Right ventricle myocardium inferior (tissue), 1 donor: Measurements from ENCODE around the gene CACNG5. TPM values are rescaled to one million over a fixed set of nuclear protein-coding genes. Genes with fewer than 3 reads are reported as not detected.

Source experiments
- ATAC-seq: fragments of 200-7000 bp; cut with Tn5 transposase; one replicate; pipeline ENCODE4 v1.9.1; 2020; ENCODE audit warnings: mild to moderate bottlenecking, moderate library complexity
- DNase-seq: peaks from one replicate; pipeline ENCODE4 v3.0.0; 2021; ENCODE audit errors: missing footprints
- intact Hi-C: fragments of 100-400 bp; cut with DNase I; formaldehyde crosslinking; loops from one replicate; pipeline ENCODE4 v1.11.0; 2022
- total RNA-seq: library from RNA; stranded (reverse); fragmentation: NEBNext Ultra II Directional; extraction: Animal tissue kit (Norgen Biotek cat#: 25700); gene quantifications from one replicate; pipeline ENCODE4 v1.2.1, GENCODE V29; 2021
- donor health status: DM: no; HTN: yes; CAD: no; lungs with severe emphysema.

CACNG5 gene
- total RNA-seq, 1 donor from 2014 or later: not detected

DNA sequence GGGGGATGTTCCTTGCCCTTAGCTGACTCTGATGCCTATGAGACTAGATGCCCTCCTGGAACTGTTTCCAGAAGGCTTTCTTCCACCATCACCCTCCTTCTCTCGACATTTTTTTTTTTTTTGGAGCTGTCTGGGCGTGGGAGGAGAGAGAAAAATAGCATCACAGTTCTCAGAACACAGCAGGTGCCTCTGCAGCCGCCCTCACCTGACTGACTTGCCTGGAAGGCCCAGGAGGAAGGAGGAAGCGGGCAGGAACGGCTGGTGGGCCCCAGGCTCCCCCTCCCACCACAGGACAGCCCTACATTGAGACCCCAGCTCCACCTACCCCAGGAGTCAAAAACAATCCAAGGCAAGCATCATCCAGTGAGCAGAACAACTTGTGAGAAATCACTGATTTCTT, 20.3 kb upstream of the CACNG5 start:
- ATAC-seq (no peak), DNase-seq (no peak)
- intact Hi-C loops: no loop called here

DNA sequence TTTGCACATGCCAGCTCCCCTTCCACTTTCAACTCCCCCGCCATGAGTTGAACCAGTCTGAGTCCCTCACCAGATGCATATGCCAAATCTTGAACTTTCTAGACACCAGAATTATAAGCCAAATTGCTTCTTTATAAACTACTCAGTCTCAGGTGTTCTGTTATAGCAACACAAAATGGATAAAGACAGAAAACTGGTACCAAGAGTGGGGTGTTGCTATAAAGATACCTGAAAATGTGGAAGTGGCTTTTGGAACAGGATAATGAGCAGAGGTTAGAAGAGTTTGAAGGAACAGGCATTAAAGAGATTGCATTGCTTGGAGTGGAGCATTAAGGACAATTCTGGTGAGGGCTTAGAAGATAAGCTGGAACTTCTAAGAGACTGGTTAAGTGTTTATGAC, 17.2 kb upstream of the CACNG5 start:
- intact Hi-C loops: no loop called here
- ATAC-seq: no peak
- DNase-seq: no peak

DNA sequence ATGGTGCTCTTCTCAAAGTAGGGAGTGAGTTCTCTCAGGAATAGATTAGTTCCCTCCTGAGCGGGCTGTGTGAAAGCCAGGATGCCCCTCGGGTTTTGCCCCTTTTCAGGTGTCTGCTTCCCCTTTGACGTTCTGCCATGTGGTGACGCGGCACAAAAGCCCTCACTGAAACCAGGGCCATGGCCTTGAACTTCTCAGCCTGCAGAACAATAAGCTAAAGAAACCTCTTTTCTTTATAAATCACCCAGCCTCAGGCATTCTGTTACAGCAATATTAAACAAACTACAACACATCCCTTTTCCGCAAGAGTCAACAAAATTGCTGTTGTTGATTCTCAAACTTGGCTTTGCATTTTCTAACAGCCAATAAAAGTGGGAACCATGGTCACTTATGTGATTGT, 15.5 kb upstream of the CACNG5 start:
- intact Hi-C loops: no loop called here
- DNase-seq (no peak), ATAC-seq (no peak)

DNA sequence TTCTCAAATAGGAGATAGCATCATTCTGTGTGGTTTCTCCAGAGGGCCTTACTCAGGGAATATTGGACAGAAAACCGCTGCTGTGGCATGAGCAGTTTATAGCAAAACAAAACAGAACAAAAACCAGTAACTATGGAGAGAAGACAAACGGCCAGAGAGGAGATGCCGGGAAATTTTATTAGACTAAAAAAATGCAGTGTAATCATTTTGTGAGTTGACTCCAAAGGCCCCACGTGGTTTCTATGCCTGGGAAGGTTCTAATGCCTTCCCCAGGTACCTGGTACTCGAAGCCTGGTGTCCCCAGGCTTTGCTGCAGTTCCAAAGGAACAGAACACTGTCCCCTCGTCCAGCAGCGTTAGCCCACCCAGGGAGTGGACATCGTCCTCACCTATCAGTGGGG, 12.9 kb upstream of the CACNG5 start:
- DNase-seq (no peak), ATAC-seq (no peak)
- intact Hi-C loops: no loop called here

DNA sequence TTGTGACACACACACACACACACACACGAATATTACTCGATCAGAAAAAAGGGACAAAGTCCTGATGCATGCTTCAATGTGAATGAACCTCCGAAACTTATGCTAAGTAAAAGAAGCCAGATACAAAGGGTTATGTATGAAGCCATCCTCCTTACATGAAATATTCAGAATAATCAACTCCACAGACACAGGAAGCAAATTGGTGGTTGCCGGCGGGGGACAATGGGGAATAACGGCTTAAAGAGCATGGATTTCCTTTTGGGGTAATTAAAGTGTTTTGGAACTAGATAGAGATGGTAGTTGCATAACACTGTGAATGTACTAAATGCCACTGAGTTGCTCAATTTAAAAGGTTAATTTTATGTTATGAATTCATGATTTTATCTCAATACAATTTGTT, 8.1 kb upstream of the CACNG5 start:
- intact Hi-C loops: no loop called here

DNA sequence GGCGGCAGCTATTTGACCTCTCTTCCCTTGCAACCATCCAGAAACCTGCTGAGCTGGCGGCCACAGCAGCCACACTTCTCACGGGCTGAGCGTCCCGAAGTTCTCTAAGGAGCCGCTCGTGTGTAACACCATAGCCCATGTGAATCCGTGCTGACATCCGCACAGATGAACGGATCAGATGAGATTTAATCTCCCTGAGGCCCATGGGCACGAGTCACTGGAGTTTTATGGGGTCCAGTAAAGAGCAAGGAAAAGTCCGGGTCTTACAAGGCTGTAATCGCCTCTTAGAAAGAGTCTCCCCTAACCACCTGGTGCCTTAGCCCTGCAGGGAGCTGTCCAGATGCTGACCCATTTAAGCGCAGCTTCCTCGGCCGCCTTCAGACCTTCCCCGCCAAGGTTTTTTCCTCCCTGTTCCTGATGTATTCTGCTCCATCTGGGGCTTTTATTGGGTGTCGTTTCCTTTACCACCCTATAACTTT, 5.5 kb upstream of the CACNG5 start:
- peak; percentile 52 for ATAC-seq
- DNase-seq: no peak
- intact Hi-C loops: no loop called here

More for the DNA sequence above, 8.1 kb upstream of the CACNG5 start:
- no peak for ATAC-seq
- DNase-seq: no peak

DNA sequence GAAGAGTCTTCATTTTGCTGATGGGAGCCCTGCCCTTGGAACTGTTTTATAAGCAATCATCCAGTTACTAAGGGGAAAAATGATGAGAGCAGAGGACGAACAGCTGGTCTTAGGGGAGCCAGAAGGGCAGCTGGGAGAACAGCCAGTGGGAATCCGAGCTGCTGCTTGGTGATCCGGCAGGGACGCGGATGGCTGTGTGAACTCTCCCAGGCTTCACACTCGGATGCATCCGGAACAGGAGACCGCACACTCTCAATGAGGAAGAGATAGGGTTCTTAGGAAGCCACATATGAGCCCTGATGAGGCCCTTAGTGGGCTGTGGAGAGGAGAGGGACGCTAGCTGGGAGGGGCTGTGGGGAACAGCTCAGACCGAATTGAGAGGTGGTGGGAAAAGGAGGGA, 5.0 kb upstream of the CACNG5 start:
- ATAC-seq (no peak), DNase-seq (no peak)
- intact Hi-C loops: no loop called here

DNA sequence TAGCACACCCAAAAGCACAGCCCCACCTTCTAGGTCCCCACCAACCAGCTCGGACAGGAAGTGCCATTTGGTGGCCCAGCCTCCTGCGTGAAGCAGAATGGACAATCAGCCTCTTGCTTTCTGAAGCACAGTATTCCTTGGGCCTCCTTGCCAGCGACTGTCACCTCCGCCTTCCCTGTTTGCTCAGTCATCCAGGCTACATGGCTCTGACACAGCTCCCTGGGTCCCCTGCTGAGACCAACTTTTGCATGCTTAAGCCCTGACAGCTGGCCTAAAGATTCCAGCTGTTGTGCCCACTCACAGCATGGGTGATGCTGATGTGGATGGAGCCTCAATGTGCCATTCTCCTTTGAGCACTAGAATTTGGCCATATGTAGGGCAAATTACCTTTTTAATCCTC, 4.5 kb upstream of the CACNG5 start:
- intact Hi-C loops: no loop called here
- no peak for ATAC-seq
- no peak for DNase-seq

DNA sequence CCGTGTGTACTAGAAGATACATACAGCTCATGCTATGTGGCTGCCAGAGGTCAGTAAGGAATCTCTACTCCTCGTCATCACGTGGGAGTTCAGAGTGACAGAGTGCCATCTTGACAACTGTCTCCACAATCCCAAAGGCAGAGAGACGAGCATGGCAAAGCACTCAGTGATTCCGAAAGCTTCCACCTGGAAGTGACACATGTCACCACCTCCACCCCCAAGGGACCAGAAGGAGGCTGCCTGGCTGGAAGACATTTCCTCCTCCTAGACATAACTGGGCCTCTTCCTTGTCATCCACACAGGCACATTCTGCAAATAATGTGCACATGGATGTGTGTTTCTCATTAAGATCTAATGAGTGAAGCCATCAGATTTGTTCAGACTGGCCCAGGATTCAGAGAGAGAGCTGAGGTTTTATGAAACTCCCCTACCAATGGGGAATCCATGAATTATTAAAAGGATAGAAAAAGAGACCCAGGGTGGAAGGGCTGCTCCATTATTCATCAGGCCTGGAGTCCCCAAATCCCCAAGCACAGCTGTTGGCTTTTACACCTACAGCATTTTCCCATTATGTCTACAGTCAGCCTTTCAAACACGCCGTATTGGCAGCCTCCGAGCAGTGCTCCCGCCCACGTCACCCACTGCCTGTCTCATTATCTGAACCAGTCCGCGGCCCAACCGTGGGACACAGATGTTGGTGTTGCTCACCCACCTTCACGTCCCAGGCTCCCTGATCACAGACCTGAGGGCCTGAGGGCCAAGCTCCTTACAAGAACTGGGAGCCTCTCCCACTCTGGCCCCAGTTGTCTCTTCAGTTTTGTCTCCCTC, 3.3 kb upstream of the CACNG5 start:
- ATAC-seq (no peak), DNase-seq (no peak)
- intact Hi-C loops: no loop called here

DNA sequence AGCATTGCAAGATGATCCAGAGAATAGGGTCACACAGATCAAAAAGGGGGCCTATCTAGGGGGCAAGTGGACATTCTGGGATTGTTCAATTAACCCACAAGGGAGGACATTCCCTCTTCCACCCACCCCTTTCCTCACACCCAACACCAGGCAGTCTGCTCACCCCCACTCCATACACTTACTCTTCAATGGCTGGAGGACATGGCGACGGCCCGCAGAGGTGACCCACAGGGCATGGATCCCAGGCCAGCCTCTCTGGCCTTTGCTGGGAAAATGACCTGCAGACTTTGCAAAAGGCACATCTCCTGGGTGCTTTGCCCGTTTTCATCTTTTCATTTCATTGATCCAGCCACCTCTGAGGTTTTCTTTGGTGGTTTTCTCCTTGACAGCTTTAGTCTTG, 1.7 kb upstream of the CACNG5 start:
- ATAC-seq (no peak), DNase-seq (no peak)
- intact Hi-C loops: no loop called here

DNA sequence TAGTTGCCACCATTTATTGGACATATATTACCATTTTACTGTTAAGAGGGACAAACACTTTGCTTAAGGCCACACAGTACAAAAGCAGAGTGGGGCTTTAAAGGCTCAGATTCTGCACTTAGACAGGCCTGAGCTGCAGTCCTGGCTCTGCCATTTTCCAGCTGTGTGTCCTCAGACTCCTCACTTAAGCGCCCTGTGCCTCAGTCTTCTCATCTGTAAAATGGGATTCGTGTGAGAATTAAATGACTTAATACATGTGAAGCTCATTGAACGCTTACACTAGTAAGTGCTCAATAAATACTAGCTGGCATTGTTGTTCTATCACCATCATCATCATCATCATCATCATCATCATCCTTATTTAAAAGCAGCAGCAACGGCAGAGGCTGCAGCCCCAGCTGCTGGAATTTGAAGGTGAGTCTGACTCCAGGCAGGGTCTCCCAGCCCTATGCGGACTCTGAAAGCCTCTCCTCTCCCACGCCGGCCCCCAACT, 445 bp upstream of the CACNG5 start:
- ATAC-seq (no peak), DNase-seq (no peak)
- intact Hi-C loops: no loop called here

DNA sequence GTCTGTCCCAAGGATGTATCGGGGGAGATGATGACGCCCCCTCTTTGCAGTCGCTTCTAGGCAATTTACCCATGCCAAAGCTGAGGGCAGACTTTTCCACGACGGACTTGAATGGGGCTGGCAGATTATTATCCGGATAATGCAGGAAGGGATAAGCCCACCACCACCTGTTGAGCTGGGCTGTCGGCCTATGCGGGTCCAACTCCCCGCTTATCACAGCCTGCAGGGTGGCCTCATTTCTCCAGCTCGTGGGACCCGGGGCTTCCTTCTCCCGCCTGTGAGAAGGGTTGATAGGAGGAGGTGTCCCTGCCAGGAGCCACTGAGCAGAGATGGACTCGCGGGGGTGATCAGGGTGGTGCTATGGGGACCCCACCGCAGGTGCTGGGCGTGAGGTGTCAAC, 559 bp downstream of the CACNG5 start:
- ATAC-seq: no peak
- DNase-seq: no peak
- intact Hi-C loops: no loop called here

DNA sequence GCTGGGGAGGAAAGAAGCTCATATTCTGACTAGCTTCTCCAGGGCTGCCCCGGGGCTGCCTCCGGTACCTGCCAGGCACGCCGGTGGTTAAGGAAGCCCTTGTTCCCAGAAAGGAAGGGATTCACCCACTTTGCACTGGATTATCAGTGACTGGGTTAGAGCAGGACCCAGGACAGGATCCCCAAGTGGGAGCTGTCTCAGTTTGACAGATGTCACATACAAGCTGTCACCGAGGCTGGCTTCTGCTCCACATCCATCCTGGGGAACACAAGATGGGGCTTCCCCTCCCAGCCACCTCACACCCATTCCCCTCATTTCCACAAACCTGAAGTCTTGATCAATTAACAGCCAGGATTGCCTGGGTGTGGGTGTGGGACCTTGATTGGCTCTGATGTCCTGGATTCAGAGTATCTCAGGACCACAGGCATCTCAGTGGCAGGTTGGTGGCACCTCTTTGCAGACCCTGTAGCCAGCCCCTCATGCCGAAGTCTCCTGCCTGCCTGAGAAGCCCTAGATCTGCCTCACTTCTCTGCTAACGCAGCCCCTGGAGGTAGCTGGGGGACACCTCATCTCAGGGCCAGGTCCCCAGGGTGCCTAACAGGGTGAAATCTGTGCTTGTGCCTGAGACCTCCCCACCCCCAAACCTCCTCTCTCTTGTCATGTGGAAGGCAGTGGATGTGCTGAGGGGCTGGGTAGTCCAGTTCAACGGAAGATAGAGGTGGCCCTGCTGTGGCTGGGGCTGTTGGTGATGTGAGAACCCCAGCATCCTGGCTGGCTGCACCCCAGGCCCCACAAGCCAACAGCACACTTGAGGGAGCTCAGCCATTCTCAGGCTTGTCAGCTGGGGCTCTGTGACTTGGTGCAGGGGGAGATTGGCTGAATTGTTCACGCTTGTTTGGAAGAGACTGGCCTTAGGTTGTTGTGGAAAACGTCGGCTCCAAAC, 1.4 kb downstream of the CACNG5 start:
- intact Hi-C loops: no loop called here
- no peak for DNase-seq
- ATAC-seq: no peak

DNA sequence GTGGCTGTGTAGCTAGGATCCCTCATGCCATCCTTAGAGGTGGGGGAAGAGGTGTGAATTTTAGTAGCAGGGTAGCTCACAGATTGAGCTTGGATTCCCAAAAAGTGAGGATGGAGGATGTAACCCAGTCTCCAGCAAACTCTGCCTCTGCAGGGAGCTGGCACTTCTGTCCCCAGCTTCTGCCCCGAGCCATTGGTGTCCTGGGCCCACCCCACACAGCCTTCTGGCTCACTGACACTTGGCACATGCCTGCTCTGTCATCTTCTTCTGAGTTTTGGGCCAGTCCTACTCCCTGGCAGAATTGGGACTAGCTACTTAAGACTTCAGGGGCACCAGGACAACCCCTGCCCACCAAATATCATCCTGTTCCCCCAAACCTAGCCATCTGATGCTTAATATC, 2.3 kb downstream of the CACNG5 start:
- intact Hi-C loops: no loop called here
- DNase-seq: no peak
- no peak for ATAC-seq

DNA sequence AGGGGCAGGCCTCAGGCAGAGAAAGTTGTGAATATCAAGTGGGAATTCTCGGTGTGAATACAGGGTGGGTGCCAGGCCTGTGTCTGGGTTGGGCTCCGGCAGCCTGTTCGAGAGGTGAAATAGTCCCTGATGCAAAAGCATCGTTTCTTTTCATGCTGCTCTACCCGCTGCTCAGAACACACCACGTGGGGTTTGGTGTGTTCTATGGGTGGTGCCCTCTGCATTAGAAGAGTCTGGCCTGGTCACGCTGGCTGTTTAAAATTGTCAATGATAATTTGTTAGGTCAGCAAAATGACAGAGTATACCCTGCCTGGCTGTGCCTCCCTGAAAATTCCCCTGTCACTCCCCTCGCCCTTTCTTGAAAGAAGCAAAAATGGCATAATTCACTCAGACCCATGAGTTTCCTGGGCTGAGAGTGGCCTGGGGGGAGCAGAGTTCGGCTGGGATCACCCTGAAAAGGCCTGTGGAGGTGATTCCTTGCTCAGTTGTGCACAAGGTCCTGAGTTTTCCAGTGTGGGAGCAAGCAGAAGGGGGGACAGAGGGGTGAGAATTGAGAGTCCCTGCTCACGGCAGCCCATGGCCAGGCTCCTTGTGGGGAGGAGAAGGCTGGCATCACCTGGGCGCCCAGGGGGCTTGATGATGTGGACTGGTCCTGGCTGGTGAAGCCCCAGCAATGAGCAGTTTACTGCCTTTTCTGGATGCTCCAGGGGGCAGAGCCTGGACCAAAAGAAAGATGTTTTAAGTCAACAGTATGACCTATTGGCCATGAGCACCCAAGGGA, 3.2 kb downstream of the CACNG5 start:
- no peak for DNase-seq
- intact Hi-C loops: no loop called here
- no peak for ATAC-seq

DNA sequence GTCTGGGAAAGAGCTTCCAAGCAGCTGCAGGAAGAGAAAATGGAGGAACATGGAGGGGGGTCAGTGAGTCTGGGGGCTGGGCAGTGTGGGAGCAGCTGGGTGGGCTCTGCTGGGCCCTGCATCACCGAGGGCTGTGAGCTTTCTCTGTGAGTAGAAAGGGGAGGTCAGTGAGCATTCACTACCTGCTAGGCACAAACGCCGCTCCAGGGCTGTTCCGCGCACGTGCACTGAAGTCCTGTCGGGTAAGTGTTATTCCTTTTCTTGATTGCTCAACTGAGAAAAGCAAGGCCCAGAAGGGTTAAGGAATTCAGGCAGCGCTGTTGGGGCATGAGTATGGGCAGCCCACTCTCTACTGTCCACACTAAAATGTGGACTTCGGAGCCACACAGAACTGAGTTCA, 4.7 kb downstream of the CACNG5 start:
- no peak for ATAC-seq
- intact Hi-C loops: no loop called here
- no peak for DNase-seq

DNA sequence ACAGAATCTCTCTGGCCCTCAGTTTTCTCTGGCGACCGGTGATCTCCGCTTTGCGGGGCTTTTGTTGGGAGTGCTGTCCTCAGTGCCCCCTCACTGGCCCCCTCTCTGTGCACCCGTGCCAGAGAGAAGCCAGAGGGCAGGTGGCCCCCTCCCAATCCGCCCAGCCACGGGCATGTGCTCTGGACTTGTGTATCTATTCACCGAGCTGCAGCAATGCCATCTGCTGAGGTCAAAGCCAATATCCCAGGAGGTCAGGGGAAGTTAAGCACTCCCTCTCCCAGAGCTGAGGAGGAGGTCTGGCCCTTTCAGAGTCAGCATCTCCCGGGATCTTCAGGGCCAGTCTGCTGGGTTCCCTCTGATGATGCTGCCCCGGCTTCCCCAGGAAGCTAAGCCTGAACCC, 5.1 kb downstream of the CACNG5 start:
- DNase-seq: no peak
- intact Hi-C loops: no loop called here
- no peak for ATAC-seq

DNA sequence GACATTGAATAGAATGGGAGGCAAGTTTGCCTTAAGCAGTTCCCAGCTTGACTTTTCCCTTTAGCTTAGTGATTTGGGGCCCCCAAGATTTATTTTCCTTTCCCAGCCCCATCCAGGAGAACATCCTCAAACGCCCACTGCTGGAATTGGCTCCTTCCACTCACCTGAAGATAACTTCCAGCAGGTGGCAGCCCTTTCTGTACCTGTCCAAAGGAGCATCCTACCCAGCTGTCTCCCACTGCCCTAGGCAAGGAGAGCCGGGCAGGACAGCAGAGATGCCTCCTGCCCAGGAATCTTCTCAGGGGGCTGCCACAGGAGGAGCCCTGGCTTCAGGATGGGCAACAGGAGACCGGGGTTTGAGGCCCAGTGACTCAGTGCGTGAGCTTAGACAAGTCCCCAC, 6.4 kb downstream of the CACNG5 start:
- DNase-seq (no peak), ATAC-seq (no peak)
- intact Hi-C loops: no loop called here

DNA sequence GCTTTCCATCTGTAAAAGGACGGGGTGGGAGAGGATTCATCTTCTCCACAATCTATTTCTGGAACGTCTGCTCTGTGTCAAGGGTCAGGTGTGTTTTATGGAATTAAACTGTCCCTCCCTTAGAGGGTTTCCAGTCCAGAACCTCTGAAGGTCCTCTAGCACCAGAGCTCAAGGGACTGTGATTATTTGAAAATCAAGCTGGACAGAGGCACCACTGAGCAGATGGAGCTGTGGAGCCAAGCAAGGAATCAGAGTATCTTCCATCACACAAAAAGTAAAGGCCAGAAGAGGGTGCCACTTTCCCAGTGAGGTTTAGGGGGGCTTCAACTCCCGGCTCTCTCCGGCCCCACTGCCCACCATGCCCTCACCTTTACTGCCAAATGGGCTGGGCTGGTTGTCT, 6.8 kb downstream of the CACNG5 start:
- ATAC-seq (no peak), DNase-seq (no peak)
- intact Hi-C loops: no loop called here
